Inflammatory macrophage (primary cell): Measurements from ENCODE around the gene STS.

Experiments
- DNase-seq, 2 donors: peaks; one replicate each; pipeline ENCODE4 v3.0.0-alpha.2; 2020 to 2022

Gene STS

DNA sequence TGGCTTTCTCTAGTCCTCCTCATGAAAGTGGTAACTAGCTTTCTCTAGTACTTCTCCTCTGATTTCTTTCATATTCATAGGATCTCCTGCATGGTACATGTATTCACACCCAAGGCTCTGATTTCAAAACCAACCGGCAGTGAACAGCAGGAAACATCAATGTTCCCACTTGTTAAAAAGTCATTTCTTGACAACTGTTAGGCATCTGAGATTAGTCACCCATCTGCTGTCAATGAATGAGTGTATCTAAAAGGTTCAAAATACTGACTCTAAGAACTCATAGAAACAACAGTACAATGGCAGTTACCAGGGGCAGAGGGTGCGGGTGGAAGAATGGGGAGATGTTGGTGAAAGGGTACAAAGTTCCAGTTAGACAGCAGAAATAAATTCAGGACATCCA, 31.9 kb downstream of the STS start:
- DNase-seq, result no peak

GRCh38 chrX:7184816-7185215, 37.3 kb downstream of the STS start:
- no peak for DNase-seq

DNA sequence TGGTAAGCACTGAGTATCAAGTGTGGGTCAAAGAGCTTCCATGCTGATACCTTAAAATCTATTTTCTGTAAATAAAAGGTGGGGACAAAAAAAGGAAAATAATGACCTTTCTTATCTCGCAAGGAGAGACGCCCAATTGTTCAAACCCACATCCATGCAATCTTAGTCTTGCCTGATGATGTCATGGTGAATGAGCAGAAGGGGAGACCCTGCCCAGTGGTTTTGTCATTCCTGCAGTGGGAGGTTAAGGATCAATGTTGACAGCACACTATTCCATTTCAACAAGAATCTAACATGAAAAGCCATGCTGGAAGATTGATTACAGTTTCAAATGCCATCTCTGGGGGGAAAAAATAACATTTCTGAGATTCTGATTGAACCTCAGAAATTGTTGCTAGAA, 41.2 kb downstream of the STS start:
- DNase-seq, result no peak

DNA sequence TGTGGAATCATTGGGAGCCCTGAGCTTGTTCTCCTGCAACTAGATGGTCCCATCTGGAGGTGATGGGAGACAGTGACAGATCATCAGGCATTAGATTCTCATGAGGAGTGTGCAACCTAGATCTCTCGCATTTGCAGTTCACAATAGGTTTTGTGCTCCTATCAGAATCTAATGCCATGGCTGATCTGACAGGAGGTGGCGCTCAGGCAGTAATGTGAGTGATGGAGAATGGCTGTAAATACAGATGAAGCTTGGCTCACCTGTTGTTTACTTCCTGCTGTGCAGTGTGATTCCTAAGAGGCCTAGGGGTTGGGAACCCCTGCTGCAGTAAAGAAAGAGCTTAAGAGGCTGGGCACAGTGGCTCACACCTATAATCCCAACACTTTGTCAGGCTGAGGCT, 42.6 kb downstream of the STS start:
- DNase-seq, result no peak

DNA sequence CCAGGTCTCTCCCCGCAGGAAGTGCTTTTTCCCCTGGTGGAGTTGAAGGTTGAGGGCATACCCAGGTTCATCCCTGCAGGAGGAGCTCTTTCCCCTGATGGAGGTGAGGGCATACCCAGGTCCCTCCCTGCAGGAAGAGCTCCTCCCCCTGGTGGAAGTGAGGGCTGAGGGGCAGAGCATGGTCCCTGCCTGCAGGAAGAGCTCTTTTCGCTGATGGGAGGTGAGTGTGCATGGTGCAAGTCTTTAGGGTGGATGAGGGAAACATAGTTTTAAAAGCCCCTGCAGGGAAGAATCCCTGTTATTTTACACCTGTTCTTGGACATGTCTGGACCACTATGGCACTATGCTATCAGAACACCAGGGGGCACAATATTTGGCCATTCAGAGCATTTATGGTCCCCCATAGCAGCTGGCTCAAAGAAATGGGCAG, 44.2 kb downstream of the STS start:
- no peak for DNase-seq

- no peak for DNase-seq
Observed at GRCh38 chrX:7192871-7193270, 45.4 kb downstream of the STS start.

DNA sequence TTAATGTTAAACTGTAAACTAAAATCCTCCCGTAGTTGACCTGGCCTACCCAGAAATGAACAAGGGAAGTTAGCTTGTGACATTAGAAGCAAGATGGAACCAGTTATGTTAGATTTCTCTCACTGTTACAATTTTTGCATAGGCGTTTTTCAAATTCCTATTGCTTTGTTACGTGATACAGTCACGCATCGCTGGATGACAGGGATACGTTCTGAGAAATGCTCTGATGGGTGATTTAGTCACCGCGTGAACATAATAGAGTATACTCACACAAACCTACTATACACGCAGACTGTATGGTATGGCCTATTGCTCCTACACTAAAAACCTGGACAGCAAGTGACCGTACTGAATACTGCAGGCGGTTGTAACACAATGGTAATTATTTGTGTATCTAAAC, 47.1 kb downstream of the STS start:
- DNase-seq, result no peak
